GM23338 (cell line): ENCODE data around the gene CAPN8. TPM values are rescaled to one million over a fixed set of nuclear protein-coding genes. Genes with fewer than 3 reads are reported as not detected.

ENCODE experiments used
- ATAC-seq: fragments of 200-7000 bp; cut with Tn5 transposase; 3 replicates; pipeline ENCODE4 v1.9.1; 2020
- DNase-seq: peaks from one replicate; pipeline ENCODE4 v3.0.0-alpha.2; 2015; ENCODE audit warnings: low spot score
- H2AFZ ChIP-seq: fragments of 200-600 bp; sonication (generic); 2 replicates; pipeline ENCODE4 v1.8.0; 2016; ENCODE audit warnings: antibody characterized with exemption, mild to moderate bottlenecking, moderate library complexity
- H3F3A ChIP-seq: fragments of 200-600 bp; sonication (generic); replicated peaks from 2 replicates; pipeline ENCODE4 v1.8.0; 2017; ENCODE audit warnings: antibody characterized with exemption, mixed run types, low read depth
- H3K27ac ChIP-seq: fragments of 200-600 bp; sonication (generic); 2 replicates; pipeline ENCODE4 v1.6.1; 2016; ENCODE audit warnings: low read depth
- H3K27me3 ChIP-seq: fragments of 200-600 bp; sonication (generic); 2 replicates; pipeline ENCODE4 v1.8.0; 2016; ENCODE audit warnings: mild to moderate bottlenecking, mixed run types, moderate library complexity; ENCODE audit not compliant: insufficient read depth
- H3K36me3 ChIP-seq: fragments of 200-600 bp; sonication (generic); 2 replicates; pipeline ENCODE4 v1.8.0; 2016; ENCODE audit warnings: mild to moderate bottlenecking; ENCODE audit not compliant: insufficient read depth
- H3K4me1 ChIP-seq: fragments of 200-600 bp; sonication (generic); 2 replicates; pipeline ENCODE4 v1.8.0; 2016; ENCODE audit warnings: mild to moderate bottlenecking, moderate library complexity; ENCODE audit not compliant: insufficient read depth
- H3K4me2 ChIP-seq: fragments of 200-600 bp; sonication (generic); 2 replicates; pipeline ENCODE4 v1.7.1; 2017; ENCODE audit warnings: mixed run types
- H3K4me3 ChIP-seq: fragments of 200-600 bp; sonication (generic); 2 replicates; pipeline ENCODE4 v1.6.1; 2016; ENCODE audit warnings: mixed run types
- H3K79me2 ChIP-seq: fragments of 200-600 bp; sonication (generic); replicated peaks from 2 replicates; pipeline ENCODE4 v1.8.0; 2017; ENCODE audit warnings: mild to moderate bottlenecking; ENCODE audit not compliant: insufficient read depth
- H3K9me2 ChIP-seq: fragments of 200-600 bp; sonication (generic); 2 replicates; pipeline ENCODE4 v1.8.0; 2017; ENCODE audit not compliant: insufficient read depth
- H4K20me1 ChIP-seq: fragments of 200-600 bp; sonication (generic); replicated peaks from 2 replicates; pipeline ENCODE4 v1.8.0; 2017; ENCODE audit warnings: mild to moderate bottlenecking; ENCODE audit not compliant: insufficient read depth
- H3K27ac Mint-ChIP-seq: 2 replicates; pipeline ENCODE4 v1.8.0; 2020; ENCODE audit warnings: inconsistent platforms, mild to moderate bottlenecking, moderate library complexity, mixed read lengths
- H3K27me3 Mint-ChIP-seq: 3 replicates; pipeline ENCODE4 v1.8.0; 2022; ENCODE audit warnings: low read depth, mild to moderate bottlenecking, moderate library complexity, mixed read lengths, inconsistent platforms; ENCODE audit not compliant: insufficient read depth, poor library complexity
- H3K36me3 Mint-ChIP-seq: 3 replicates; pipeline ENCODE4 v1.8.0; 2021; ENCODE audit warnings: low read depth, mild to moderate bottlenecking, inconsistent platforms, moderate library complexity, mixed read lengths
- H3K4me1 Mint-ChIP-seq: 3 replicates; pipeline ENCODE4 v1.8.0; 2020; ENCODE audit warnings: mild to moderate bottlenecking, inconsistent platforms, mixed read lengths
- H3K4me3 Mint-ChIP-seq: 3 replicates; pipeline ENCODE4 v1.8.0; 2021; ENCODE audit warnings: moderate library complexity, mild to moderate bottlenecking, inconsistent platforms, mixed read lengths
- H3K9me3 Mint-ChIP-seq: 3 replicates; pipeline ENCODE4 v1.8.0; 2020; ENCODE audit warnings: moderate library complexity, mild to moderate bottlenecking, inconsistent platforms, mixed read lengths
- CREB1 ChIP-seq: fragments of 250-450 bp; sonication (Bioruptor Pico); IDR thresholded peaks from 2 replicates; pipeline ENCODE4 v1.5.0; 2020; ENCODE audit warnings: low read depth, mild to moderate bottlenecking, moderate library complexity
- EZH2 ChIP-seq: fragments of 200-600 bp; sonication (generic); IDR thresholded peaks from one replicate; pipeline ENCODE4 v1.8.0; 2017; ENCODE audit warnings: antibody characterized with exemption, mild to moderate bottlenecking, low read depth; ENCODE audit not compliant: unreplicated experiment
- EZH2phosphoT487 ChIP-seq: fragments of 200-600 bp; sonication (generic); IDR thresholded peaks from one replicate; pipeline ENCODE4 v1.8.1; 2018; ENCODE audit warnings: antibody characterized with exemption; ENCODE audit not compliant: unreplicated experiment
- JUNB ChIP-seq: IDR thresholded peaks from one replicate; pipeline ENCODE4 v1.6.1; 2016; ENCODE audit warnings: antibody characterized with exemption; ENCODE audit not compliant: unreplicated experiment
- NANOG ChIP-seq: IDR thresholded peaks from 2 replicates; pipeline ENCODE4 v1.6.1; 2016; ENCODE audit warnings: antibody characterized with exemption, borderline replicate concordance
- POLR2AphosphoS5 ChIP-seq: IDR thresholded peaks from 2 replicates; pipeline ENCODE4 v1.6.1; 2016; ENCODE audit warnings: antibody characterized with exemption, low read depth
- STAT1 ChIP-seq: IDR thresholded peaks from one replicate; pipeline ENCODE4 v1.6.1; 2016; ENCODE audit warnings: antibody characterized with exemption; ENCODE audit not compliant: unreplicated experiment
- ZNF114 ChIP-seq: fragments of 250-450 bp; sonication (Bioruptor Pico); IDR thresholded peaks from 2 replicates; pipeline ENCODE4 v1.5.0; 2020; ENCODE audit warnings: mild to moderate bottlenecking, moderate library complexity
- ZNF331 ChIP-seq: fragments of 250-450 bp; sonication (Bioruptor Pico); IDR thresholded peaks from 2 replicates; pipeline ENCODE4 v1.5.0; 2020; ENCODE audit warnings: low read depth, mild to moderate bottlenecking, moderate library complexity
- polyA plus RNA-seq: library from polyadenylated mRNA; unstranded; fragments of >200 nt; fragmentation: Nextera tagmentation; extraction: Ambion mirVana; gene quantifications from 2 replicates; pipeline ENCODE4 v1.2.1, GENCODE V29; 2016
- total RNA-seq: library from RNA; depleted of rRNA; stranded (reverse); fragments of >200 nt; shearing (Covaris generic); gene quantifications from 2 replicates; pipeline ENCODE4 v1.2.3, GENCODE V29; 2014
- TF ChIP-seq, protein P1 (sequence below): IDR thresholded peaks from one replicate; pipeline ENCODE4 v1.6.1; 2018; ENCODE audit warnings: antibody characterized with exemption; ENCODE audit not compliant: unreplicated experiment
- TF ChIP-seq, protein P2 (sequence below): IDR thresholded peaks from 2 replicates; pipeline ENCODE4 v1.6.1; 2016; ENCODE audit warnings: antibody characterized with exemption
- TF ChIP-seq, protein P3 (sequence below): fragments of 250-450 bp; sonication (Bioruptor Pico); IDR thresholded peaks from 2 replicates; pipeline ENCODE4 v1.5.0; 2020; ENCODE audit warnings: mild to moderate bottlenecking, moderate library complexity
- TF ChIP-seq, protein P4 (sequence below), 2 experiments: fragments of 200-600 bp in 1 of 2; sonication (generic) in 1 of 2; conservative IDR thresholded peaks; 2 replicates each; pipeline versions ENCODE4 v1.5.1 to v1.6.1; 2016 to 2017; ENCODE audit warnings: antibody characterized with exemption in 2 of 2, low read depth in 2 of 2, mild to moderate bottlenecking in 2 of 2, moderate library complexity in 1 of 2

Gene CAPN8
- total and polyA plus RNA-seq, 2 experiments from 2014 or later, result not detected

DNA sequence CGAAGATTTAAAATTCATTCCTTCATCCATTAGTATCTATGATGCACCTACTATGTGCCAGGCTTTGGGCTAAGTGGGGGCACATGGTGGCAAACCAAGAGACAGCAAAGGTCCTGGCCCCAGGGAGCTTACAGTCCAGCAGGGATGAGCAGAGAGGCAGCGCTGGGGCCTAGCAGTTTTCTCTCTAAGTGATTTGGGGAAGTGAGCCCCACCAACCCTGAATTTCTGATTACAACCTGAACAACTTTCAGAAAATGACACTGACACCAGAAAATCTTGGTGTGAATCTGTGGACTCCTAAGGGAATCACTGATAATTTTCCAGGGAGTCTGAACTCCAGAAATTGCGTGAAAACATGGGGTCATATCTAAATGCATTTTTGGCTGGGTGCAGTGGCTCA is 111.5 kb downstream of the CAPN8 start:
- Histone ChIP-seq H3K27ac (no peak overlapping the region), H2AFZ (no peak overlapping the region), H3K36me3 (no peaks in the 10 kb centered on the region), H3K4me2 (no peak overlapping the region), H3K4me1 (no peaks in the 10 kb centered on the region), H3K9me2 (no peaks in the 10 kb centered on the region), H3K4me3 (no peak overlapping the region), H4K20me1 (no peaks in the 10 kb centered on the region; the same call in 1 of the 2 replicates), H3F3A (no peaks in the 10 kb centered on the region), H3K79me2 (no peaks in the 10 kb centered on the region), H3K27me3 (no peaks in the 10 kb centered on the region)
- H3K36me3 Mint-ChIP-seq, result no peaks in the 10 kb centered on the region
- ATAC-seq (no peak), DNase-seq (no peak)
- no peaks in the 10 kb centered on the region for H3K9me3 Mint-ChIP-seq
- peaks cover 2% of the 10 kb centered on the region; the same call in 1 of the 3 replicates for H3K4me1 Mint-ChIP-seq
- no peak overlapping the region for H3K4me3 Mint-ChIP-seq
- no peaks in the 10 kb centered on the region for H3K27me3 Mint-ChIP-seq
- TF ChIP-seq ZNF331 (CRISPR knock-in tag) (no peak), NANOG (no peak), CREB1 (CRISPR knock-in tag) (no peak), ZNF114 (CRISPR knock-in tag) (no peak), STAT1 (no peak), EZH2 (no peak), JUNB (no peak), POLR2AphosphoS5 (no peak), EZH2phosphoT487 (no peak)
- TF ChIP-seq, protein P1, sequence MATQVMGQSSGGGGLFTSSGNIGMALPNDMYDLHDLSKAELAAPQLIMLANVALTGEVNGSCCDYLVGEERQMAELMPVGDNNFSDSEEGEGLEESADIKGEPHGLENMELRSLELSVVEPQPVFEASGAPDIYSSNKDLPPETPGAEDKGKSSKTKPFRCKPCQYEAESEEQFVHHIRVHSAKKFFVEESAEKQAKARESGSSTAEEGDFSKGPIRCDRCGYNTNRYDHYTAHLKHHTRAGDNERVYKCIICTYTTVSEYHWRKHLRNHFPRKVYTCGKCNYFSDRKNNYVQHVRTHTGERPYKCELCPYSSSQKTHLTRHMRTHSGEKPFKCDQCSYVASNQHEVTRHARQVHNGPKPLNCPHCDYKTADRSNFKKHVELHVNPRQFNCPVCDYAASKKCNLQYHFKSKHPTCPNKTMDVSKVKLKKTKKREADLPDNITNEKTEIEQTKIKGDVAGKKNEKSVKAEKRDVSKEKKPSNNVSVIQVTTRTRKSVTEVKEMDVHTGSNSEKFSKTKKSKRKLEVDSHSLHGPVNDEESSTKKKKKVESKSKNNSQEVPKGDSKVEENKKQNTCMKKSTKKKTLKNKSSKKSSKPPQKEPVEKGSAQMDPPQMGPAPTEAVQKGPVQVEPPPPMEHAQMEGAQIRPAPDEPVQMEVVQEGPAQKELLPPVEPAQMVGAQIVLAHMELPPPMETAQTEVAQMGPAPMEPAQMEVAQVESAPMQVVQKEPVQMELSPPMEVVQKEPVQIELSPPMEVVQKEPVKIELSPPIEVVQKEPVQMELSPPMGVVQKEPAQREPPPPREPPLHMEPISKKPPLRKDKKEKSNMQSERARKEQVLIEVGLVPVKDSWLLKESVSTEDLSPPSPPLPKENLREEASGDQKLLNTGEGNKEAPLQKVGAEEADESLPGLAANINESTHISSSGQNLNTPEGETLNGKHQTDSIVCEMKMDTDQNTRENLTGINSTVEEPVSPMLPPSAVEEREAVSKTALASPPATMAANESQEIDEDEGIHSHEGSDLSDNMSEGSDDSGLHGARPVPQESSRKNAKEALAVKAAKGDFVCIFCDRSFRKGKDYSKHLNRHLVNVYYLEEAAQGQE, result no peak
- TF ChIP-seq, protein P2, sequence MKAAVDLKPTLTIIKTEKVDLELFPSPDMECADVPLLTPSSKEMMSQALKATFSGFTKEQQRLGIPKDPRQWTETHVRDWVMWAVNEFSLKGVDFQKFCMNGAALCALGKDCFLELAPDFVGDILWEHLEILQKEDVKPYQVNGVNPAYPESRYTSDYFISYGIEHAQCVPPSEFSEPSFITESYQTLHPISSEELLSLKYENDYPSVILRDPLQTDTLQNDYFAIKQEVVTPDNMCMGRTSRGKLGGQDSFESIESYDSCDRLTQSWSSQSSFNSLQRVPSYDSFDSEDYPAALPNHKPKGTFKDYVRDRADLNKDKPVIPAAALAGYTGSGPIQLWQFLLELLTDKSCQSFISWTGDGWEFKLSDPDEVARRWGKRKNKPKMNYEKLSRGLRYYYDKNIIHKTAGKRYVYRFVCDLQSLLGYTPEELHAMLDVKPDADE, result no peak
- TF ChIP-seq, protein P3, sequence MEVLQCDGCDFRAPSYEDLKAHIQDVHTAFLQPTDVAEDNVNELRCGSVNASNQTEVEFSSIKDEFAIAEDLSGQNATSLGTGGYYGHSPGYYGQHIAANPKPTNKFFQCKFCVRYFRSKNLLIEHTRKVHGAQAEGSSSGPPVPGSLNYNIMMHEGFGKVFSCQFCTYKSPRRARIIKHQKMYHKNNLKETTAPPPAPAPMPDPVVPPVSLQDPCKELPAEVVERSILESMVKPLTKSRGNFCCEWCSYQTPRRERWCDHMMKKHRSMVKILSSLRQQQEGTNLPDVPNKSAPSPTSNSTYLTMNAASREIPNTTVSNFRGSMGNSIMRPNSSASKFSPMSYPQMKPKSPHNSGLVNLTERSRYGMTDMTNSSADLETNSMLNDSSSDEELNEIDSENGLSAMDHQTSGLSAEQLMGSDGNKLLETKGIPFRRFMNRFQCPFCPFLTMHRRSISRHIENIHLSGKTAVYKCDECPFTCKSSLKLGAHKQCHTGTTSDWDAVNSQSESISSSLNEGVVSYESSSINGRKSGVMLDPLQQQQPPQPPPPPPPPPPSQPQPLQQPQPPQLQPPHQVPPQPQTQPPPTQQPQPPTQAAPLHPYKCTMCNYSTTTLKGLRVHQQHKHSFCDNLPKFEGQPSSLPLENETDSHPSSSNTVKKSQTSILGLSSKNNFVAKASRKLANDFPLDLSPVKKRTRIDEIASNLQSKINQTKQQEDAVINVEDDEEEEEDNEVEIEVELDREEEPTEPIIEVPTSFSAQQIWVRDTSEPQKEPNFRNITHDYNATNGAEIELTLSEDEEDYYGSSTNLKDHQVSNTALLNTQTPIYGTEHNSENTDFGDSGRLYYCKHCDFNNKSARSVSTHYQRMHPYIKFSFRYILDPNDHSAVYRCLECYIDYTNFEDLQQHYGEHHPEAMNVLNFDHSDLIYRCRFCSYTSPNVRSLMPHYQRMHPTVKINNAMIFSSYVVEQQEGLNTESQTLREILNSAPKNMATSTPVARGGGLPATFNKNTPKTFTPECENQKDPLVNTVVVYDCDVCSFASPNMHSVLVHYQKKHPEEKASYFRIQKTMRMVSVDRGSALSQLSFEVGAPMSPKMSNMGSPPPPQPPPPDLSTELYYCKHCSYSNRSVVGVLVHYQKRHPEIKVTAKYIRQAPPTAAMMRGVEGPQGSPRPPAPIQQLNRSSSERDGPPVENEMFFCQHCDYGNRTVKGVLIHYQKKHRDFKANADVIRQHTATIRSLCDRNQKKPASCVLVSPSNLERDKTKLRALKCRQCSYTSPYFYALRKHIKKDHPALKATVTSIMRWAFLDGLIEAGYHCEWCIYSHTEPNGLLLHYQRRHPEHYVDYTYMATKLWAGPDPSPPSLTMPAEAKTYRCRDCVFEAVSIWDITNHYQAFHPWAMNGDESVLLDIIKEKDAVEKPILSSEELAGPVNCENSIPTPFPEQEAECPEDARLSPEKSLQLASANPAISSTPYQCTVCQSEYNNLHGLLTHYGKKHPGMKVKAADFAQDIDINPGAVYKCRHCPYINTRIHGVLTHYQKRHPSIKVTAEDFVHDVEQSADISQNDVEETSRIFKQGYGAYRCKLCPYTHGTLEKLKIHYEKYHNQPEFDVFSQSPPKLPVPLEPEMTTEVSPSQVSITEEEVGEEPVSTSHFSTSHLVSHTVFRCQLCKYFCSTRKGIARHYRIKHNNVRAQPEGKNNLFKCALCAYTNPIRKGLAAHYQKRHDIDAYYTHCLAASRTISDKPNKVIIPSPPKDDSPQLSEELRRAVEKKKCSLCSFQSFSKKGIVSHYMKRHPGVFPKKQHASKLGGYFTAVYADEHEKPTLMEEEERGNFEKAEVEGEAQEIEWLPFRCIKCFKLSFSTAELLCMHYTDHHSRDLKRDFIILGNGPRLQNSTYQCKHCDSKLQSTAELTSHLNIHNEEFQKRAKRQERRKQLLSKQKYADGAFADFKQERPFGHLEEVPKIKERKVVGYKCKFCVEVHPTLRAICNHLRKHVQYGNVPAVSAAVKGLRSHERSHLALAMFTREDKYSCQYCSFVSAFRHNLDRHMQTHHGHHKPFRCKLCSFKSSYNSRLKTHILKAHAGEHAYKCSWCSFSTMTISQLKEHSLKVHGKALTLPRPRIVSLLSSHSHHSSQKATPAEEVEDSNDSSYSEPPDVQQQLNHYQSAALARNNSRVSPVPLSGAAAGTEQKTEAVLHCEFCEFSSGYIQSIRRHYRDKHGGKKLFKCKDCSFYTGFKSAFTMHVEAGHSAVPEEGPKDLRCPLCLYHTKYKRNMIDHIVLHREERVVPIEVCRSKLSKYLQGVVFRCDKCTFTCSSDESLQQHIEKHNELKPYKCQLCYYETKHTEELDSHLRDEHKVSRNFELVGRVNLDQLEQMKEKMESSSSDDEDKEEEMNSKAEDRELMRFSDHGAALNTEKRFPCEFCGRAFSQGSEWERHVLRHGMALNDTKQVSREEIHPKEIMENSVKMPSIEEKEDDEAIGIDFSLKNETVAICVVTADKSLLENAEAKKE (CRISPR knock-in tag), result no peak
- TF ChIP-seq, protein P4, sequence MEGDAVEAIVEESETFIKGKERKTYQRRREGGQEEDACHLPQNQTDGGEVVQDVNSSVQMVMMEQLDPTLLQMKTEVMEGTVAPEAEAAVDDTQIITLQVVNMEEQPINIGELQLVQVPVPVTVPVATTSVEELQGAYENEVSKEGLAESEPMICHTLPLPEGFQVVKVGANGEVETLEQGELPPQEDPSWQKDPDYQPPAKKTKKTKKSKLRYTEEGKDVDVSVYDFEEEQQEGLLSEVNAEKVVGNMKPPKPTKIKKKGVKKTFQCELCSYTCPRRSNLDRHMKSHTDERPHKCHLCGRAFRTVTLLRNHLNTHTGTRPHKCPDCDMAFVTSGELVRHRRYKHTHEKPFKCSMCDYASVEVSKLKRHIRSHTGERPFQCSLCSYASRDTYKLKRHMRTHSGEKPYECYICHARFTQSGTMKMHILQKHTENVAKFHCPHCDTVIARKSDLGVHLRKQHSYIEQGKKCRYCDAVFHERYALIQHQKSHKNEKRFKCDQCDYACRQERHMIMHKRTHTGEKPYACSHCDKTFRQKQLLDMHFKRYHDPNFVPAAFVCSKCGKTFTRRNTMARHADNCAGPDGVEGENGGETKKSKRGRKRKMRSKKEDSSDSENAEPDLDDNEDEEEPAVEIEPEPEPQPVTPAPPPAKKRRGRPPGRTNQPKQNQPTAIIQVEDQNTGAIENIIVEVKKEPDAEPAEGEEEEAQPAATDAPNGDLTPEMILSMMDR (conservative IDR thresholded peaks at IDR 0.05; ENCODE audit: low read depth in 2 of 2), result no peak
- no peak overlapping the region for H3K27ac Mint-ChIP-seq
